PC-9 (cell line): ENCODE measurements around the gene PICALM. TPM values are rescaled to one million over a fixed set of nuclear protein-coding genes. Genes with fewer than 3 reads are reported as not detected.

ENCODE experiments used
- BruUV-seq: library from RNA; stranded (reverse); fragments of 400-500 nt; replicated peaks from 2 replicates; lab custom pipeline; 2021; lab: Mats Ljungman, UMichigan
- CTCF ChIA-PET: fragments of 300-600 bp; sonication (Branson Sonifier 250); formaldehyde crosslinking; loops from one replicate; lab custom pipeline; 2022; ENCODE audit warnings: antibody characterized with exemption; lab: Charles Lee
- POLR2A ChIA-PET: fragments of 300-600 bp; sonication (Branson Sonifier 250); formaldehyde crosslinking; loops from one replicate; lab custom pipeline; 2022; ENCODE audit warnings: antibody characterized with exemption; ENCODE audit not compliant: unreplicated experiment; lab: Charles Lee
- DNase-seq, 2 experiments: peaks; one replicate each; pipeline versions ENCODE4 v3.0.0 to v3.0.0-alpha.2; 2015 to 2022; ENCODE audit warnings: mixed read lengths in 1 of 2
- H2AFZ ChIP-seq: fragments of 200-600 bp; sonication (generic); 2 replicates; pipeline ENCODE4 v1.8.1; 2017; ENCODE audit warnings: antibody characterized with exemption
- H3F3A ChIP-seq: fragments of 200-600 bp; sonication (generic); 2 replicates; pipeline ENCODE4 v1.8.1; 2017; ENCODE audit warnings: antibody characterized with exemption, mild to moderate bottlenecking, low read depth; ENCODE audit not compliant: insufficient read depth
- H3K27ac ChIP-seq: fragments of 200-600 bp; sonication (generic); 2 replicates; pipeline ENCODE4 v1.6.1; 2016; ENCODE audit warnings: mixed run types
- H3K27me3 ChIP-seq: fragments of 200-600 bp; sonication (generic); 2 replicates; pipeline ENCODE4 v1.6.1; 2016; ENCODE audit warnings: low read depth, mixed run types; ENCODE audit not compliant: insufficient read depth
- H3K36me3 ChIP-seq: fragments of 200-600 bp; sonication (generic); 2 replicates; pipeline ENCODE4 v1.6.1; 2016; ENCODE audit warnings: low read depth, mixed run types
- H3K4me1 ChIP-seq: fragments of 200-600 bp; sonication (generic); replicated peaks from 2 replicates; pipeline ENCODE4 v1.6.1; 2016; ENCODE audit warnings: mixed run types; ENCODE audit not compliant: insufficient read depth
- H3K4me2 ChIP-seq: fragments of 200-600 bp; sonication (generic); 2 replicates; pipeline ENCODE4 v1.6.1; 2017; ENCODE audit warnings: mixed run types
- H3K4me3 ChIP-seq: fragments of 200-600 bp; sonication (generic); 2 replicates; pipeline ENCODE4 v1.6.1; 2016; ENCODE audit warnings: mixed run types
- H3K79me2 ChIP-seq: fragments of 200-600 bp; sonication (generic); 2 replicates; pipeline ENCODE4 v1.6.1; 2017; ENCODE audit warnings: low read depth, mixed run types
- H3K9me2 ChIP-seq: fragments of 200-600 bp; sonication (generic); 2 replicates; pipeline ENCODE4 v1.8.1; 2017; ENCODE audit warnings: mild to moderate bottlenecking; ENCODE audit not compliant: insufficient read depth
- H3K9me3 ChIP-seq: fragments of 200-600 bp; sonication (generic); 2 replicates; pipeline ENCODE4 v1.8.1; 2016; ENCODE audit warnings: low read depth; ENCODE audit not compliant: insufficient read depth
- H4K20me1 ChIP-seq: fragments of 200-600 bp; sonication (generic); 2 replicates; pipeline ENCODE4 v1.8.1; 2017; ENCODE audit not compliant: insufficient read depth
- CTCF ChIP-seq: fragments of 200-600 bp; sonication (generic); conservative IDR thresholded peaks from 2 replicates; pipeline ENCODE4 v1.6.1; 2017; ENCODE audit warnings: mixed run types, antibody characterized with exemption, mild to moderate bottlenecking, moderate library complexity
- EZH2 ChIP-seq: fragments of 200-600 bp; sonication (generic); IDR thresholded peaks from 2 replicates; pipeline ENCODE4 v1.8.0; 2017; ENCODE audit warnings: antibody characterized with exemption, low read depth
- intact Hi-C: fragments of 100-400 bp; cut with micrococcal nuclease; formaldehyde crosslinking; loops from one replicate; pipeline ENCODE4 v1.10.0; 2022; ENCODE audit not compliant: unreplicated experiment
- total RNA-seq: library from RNA; stranded (reverse); gene quantifications from 2 replicates; pipeline ENCODE4 v1.2.3, GENCODE V29; 2021

The PICALM gene
- total RNA-seq, 1 experiment from 2014 or later, result 116 TPM

GRCh38 chr11:86021377-86021776, 47.5 kb downstream of the PICALM start:
- no peak for TF ChIP-seq CTCF
- TF ChIP-seq EZH2, result no peak
- no peaks in the 10 kb centered on the region for H3K9me2 ChIP-seq
- H3K27ac ChIP-seq, result no peak overlapping the region
- no peak overlapping the region for H2AFZ ChIP-seq
- POLR2A ChIA-PET, result no interaction called here
- no TSS peak for BruUV-seq
- peaks cover 28% of the 10 kb centered on the region for H3F3A ChIP-seq
- H4K20me1 ChIP-seq, result peaks cover 9% of the 10 kb centered on the region; the same call in 1 of the 2 replicates
- peaks cover 15% of the 10 kb centered on the region; the same call in 1 of the 2 replicates for H3K79me2 ChIP-seq
- H3K4me3 ChIP-seq, result no peak overlapping the region
- intact Hi-C loops, result loop anchor here (5.0 kb wide), 1 partner anchor 64 kb away; no protein-coding TSS in a partner anchor
- no peak overlapping the region for H3K4me2 ChIP-seq
- CTCF ChIA-PET, result no interaction called here
- peaks cover 63% of the 10 kb centered on the region for H3K36me3 ChIP-seq
- H3K27me3 ChIP-seq, result no peaks in the 10 kb centered on the region
- H3K4me1 ChIP-seq, result no peaks in the 10 kb centered on the region
- DNase-seq, result no peak
- H3K9me3 ChIP-seq, result no peaks in the 10 kb centered on the region

- H3F3A ChIP-seq, result peaks cover 37% of the 10 kb centered on the region
- H2AFZ ChIP-seq, result no peak overlapping the region
- CTCF ChIA-PET, result no interaction called here
- peaks cover 74% of the 10 kb centered on the region for H3K36me3 ChIP-seq
- TF ChIP-seq CTCF, result no peak
- no peaks in the 10 kb centered on the region for H3K9me2 ChIP-seq
- intact Hi-C loops, result no loop called here
- no peak overlapping the region for H3K4me2 ChIP-seq
- H3K9me3 ChIP-seq, result no peaks in the 10 kb centered on the region
- POLR2A ChIA-PET, result no interaction called here
- H3K4me1 ChIP-seq, result no peaks in the 10 kb centered on the region
- no peak overlapping the region for H3K4me3 ChIP-seq
- H3K27me3 ChIP-seq, result no peaks in the 10 kb centered on the region
- no peak overlapping the region for H3K27ac ChIP-seq
- no peak for DNase-seq
- peaks cover 16% of the 10 kb centered on the region for H4K20me1 ChIP-seq
- H3K79me2 ChIP-seq, result peaks cover 16% of the 10 kb centered on the region; the same call in 1 of the 2 replicates
- no TSS peak for BruUV-seq
Observed at GRCh38 chr11:86018249-86018648, 50.6 kb downstream of the PICALM start.

GRCh38 chr11:86016451-86016850, 52.4 kb downstream of the PICALM start:
- POLR2A ChIA-PET, result no interaction called here
- no peaks in the 10 kb centered on the region for H3K9me3 ChIP-seq
- H3K27ac ChIP-seq, result 0 out of 2 replicates have a peak overlapping the region, but pooled peaks have one; percentile 21
- TF ChIP-seq CTCF (no peak), EZH2 (no peak)
- peaks cover 66% of the 10 kb centered on the region for H3K36me3 ChIP-seq
- peaks cover 14% of the 10 kb centered on the region for H4K20me1 ChIP-seq
- BruUV-seq, result no TSS peak
- no peak overlapping the region for H3K4me2 ChIP-seq
- H2AFZ ChIP-seq, result no peak overlapping the region
- H3K9me2 ChIP-seq, result no peaks in the 10 kb centered on the region
- H3K79me2 ChIP-seq, result peaks cover 10% of the 10 kb centered on the region; the same call in 1 of the 2 replicates
- H3K27me3 ChIP-seq, result no peaks in the 10 kb centered on the region
- H3F3A ChIP-seq, result peaks cover 43% of the 10 kb centered on the region
- DNase-seq, result no peak
- no peaks in the 10 kb centered on the region for H3K4me1 ChIP-seq
- intact Hi-C loops, result no loop called here
- no peak overlapping the region for H3K4me3 ChIP-seq
- CTCF ChIA-PET, result no interaction called here
